ENCODE measurements around the gene FBRSL1. TPM values are rescaled to one million over a fixed set of nuclear protein-coding genes. Genes with fewer than 3 reads are reported as not detected.

FBRSL1 gene
- polyA plus RNA-seq, 1 of the 3 experiments (the other 2 are of a cell fraction), result 5.5 TPM

GRCh38 chr12:132451172-132451835, 38.6 kb upstream of the FBRSL1 start:
- no peak overlapping the region for H3K9ac ChIP-seq
- H4K20me1 ChIP-seq (ENCODE audit: insufficient read depth), result no peaks in the 10 kb centered on the region
- H3K4me1 ChIP-seq (ENCODE audit: control insufficient read depth in 1 of 2, insufficient read depth in 2 of 2, low read depth in 1 of 2, low read length in 1 of 2), result no peaks in the 10 kb centered on the region
- H3K4me3 ChIP-seq (ENCODE audit: low read depth in 2 of 2, low read length in 1 of 2), result no peak overlapping the region
- peaks cover 11% of the 10 kb centered on the region; the same call in 1 of the 2 replicates for H3K27me3 ChIP-seq (ENCODE audit: insufficient read depth)
- H3K36me3 ChIP-seq (replicated peaks in 1 of 2; ENCODE audit: control insufficient read depth in 1 of 2, insufficient read depth in 2 of 2, low read length in 1 of 2), result no peaks in the 10 kb centered on the region
- TF ChIP-seq FOXJ3 (CRISPR knock-in tag; IDR thresholded peaks at IDR 0.05) (no peak), GATA2 (CRISPR knock-in tag; IDR thresholded peaks at IDR 0.05) (no peak), RAD21 (IDR thresholded peaks at IDR 0.05; ENCODE audit: low read length) (no peak), POLR2AphosphoS5 (IDR thresholded peaks at IDR 0.05; ENCODE audit: low read depth, low read length) (no peak), CHD2 (IDR thresholded peaks at IDR 0.05; ENCODE audit: low read length, partially characterized antibody) (no peak), RCOR1 (IDR thresholded peaks at IDR 0.05; ENCODE audit: low read length) (no peak), SMC3 (IDR thresholded peaks at IDR 0.05; ENCODE audit: low read depth, low read length) (no peak), GABPA (IDR thresholded peaks at IDR 0.05; ENCODE audit: low read depth) (no peak), MXI1 (IDR thresholded peaks at IDR 0.05; ENCODE audit: low read depth, low read length) (no peak), RFX5 (IDR thresholded peaks at IDR 0.05; ENCODE audit: low read length) (no peak), YY1 (IDR thresholded peaks at IDR 0.05; ENCODE audit: low read depth) (no peak), FOSL2 (IDR thresholded peaks at IDR 0.05; ENCODE audit: borderline replicate concordance, low read depth) (no peak), IRF3 (IDR thresholded peaks at IDR 0.05; ENCODE audit: low read depth, low read length) (no peak), SIN3A (IDR thresholded peaks at IDR 0.05; ENCODE audit: borderline replicate concordance, low read depth, low read length) (no peak), TAF1 (IDR thresholded peaks at IDR 0.05; ENCODE audit: borderline replicate concordance, low read depth, low read length) (no peak), NRF1 (IDR thresholded peaks at IDR 0.05; ENCODE audit: low read depth, low read length) (no peak), NFIC (IDR thresholded peaks at IDR 0.05; ENCODE audit: borderline replicate concordance) (no peak), TEAD4 (IDR thresholded peaks at IDR 0.05; ENCODE audit: borderline replicate concordance, insufficient read depth) (no peak), RXRA (IDR thresholded peaks at IDR 0.05; ENCODE audit: borderline replicate concordance, low read depth) (no peak)
- TF ChIP-seq, protein P1, sequence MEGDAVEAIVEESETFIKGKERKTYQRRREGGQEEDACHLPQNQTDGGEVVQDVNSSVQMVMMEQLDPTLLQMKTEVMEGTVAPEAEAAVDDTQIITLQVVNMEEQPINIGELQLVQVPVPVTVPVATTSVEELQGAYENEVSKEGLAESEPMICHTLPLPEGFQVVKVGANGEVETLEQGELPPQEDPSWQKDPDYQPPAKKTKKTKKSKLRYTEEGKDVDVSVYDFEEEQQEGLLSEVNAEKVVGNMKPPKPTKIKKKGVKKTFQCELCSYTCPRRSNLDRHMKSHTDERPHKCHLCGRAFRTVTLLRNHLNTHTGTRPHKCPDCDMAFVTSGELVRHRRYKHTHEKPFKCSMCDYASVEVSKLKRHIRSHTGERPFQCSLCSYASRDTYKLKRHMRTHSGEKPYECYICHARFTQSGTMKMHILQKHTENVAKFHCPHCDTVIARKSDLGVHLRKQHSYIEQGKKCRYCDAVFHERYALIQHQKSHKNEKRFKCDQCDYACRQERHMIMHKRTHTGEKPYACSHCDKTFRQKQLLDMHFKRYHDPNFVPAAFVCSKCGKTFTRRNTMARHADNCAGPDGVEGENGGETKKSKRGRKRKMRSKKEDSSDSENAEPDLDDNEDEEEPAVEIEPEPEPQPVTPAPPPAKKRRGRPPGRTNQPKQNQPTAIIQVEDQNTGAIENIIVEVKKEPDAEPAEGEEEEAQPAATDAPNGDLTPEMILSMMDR (IDR thresholded peaks at IDR 0.05), result no peak
- DNase-seq, result no peak
- ChIA-PET CTCF (interaction anchor here (1.4 to 2.2 kb wide), 4 partner anchors 10 to 110 kb away, joined by 4 to 10 read pairs (median 6); no protein-coding TSS in a partner anchor), POLR2A (no interaction called here)
- 70% methylated on average over 24 of the region's 35 CpGs for WGBS (ENCODE audit: low lambda C conversion rate)
- no peak overlapping the region for H2AFZ ChIP-seq (ENCODE audit: low read depth)
- H3K27ac ChIP-seq (ENCODE audit: low read depth in 2 of 2, low read length in 1 of 2), result no peak overlapping the region
- H3K4me2 ChIP-seq, result no peak overlapping the region
- no peaks in the 10 kb centered on the region for H3K9me2 ChIP-seq
- H3K9me3 ChIP-seq, result no peaks in the 10 kb centered on the region
- no peaks in the 10 kb centered on the region for H3K79me2 ChIP-seq (ENCODE audit: insufficient read depth)
- H3F3A ChIP-seq (replicated peaks; ENCODE audit: insufficient read depth), result no peaks in the 10 kb centered on the region

All from SK-N-SH (cell line).